GM12892 (cell line): ENCODE data around the gene DDX24.

Experiments
- DNase-seq: peaks from one replicate; pipeline ENCODE4 v3.0.0; 2011; ENCODE audit not compliant: insufficient read length
- FAIRE-seq: peaks from 2 replicates; lab custom pipeline; 2011; peaks lifted over from hg19 to GRCh38; lab: Jason Lieb, UNC
- POLR2A ChIP-seq: IDR thresholded peaks from 2 replicates; pipeline ENCODE4 v1.6.1; 2011; ENCODE audit warnings: low read depth, low read length, control low read depth
- POLR2AphosphoS5 ChIP-seq: IDR thresholded peaks from 2 replicates; pipeline ENCODE4 v1.6.1; 2011; ENCODE audit warnings: low read depth, low read length, control low read depth
- TAF1 ChIP-seq: IDR thresholded peaks from 2 replicates; pipeline ENCODE4 v1.6.1; 2011; ENCODE audit warnings: low read depth, mild to moderate bottlenecking, control low read depth, low read length, borderline replicate concordance

Gene DDX24

GRCh38 chr14:94042433-94043091 lies 38.4 kb downstream of the DDX24 start:
- no peak for FAIRE-seq
- no peak for DNase-seq
- TF ChIP-seq POLR2AphosphoS5 (no peak), POLR2A (no peak; the same call in 1 of the 2 replicates)

DNA sequence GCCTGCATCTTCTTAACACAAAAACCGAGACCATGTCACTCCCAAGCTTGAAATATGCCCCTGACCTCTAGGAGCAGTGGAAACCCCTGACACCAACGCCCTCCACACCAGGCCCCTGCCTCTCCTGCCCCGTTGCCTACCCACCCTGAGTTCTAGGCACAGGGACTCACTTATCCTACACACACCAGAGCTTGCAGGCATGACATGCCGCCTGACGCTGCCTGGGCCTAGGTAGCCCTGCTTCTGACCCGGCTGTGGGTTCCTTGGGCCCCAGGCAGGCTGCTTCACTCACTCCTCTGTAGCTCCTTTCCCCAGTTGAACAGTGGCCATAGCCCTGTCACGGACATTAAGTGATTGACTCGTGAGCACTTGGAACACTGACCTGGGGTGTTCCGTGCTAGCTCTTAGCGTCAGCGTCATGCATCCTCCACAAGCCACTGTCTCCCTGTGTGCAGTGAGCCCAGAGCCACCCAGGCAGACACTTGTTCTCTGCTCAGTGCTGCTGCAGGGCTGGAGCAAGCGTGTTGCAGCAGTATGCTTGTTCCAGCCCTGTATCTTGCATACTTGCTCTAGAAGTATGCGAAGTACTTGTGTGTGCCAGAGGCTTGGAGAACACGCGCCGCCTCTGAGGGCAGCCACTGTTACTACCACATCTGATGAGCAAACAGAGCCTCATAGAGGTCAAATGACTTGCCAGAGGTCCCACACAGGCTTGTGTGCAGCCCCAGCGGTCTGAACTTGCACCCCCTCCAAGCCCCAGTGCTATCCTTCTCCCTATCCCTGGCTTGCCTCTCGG lies 39.3 kb downstream of the DDX24 start:
- FAIRE-seq (no peak), DNase-seq (no peak)

DNA sequence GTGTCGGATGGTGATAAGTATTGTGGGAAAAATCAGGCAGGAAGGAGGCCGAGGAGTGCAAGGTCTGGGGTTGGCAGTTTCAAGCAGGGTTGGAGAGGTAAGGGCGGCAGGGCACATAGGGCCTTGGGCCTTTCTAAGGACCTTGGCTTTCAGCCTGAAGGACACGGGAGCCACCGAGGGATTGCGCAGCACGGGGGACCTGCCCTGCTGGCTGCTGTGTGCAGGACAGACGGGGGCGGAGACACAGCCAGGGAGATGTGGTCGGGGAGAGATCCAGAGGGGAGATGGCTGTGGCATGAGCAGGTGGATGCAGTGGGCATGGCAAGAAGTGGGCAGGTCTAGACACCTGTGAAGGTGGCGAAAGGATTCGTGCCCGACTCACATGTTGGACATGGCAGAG lies 40.2 kb downstream of the DDX24 start:
- FAIRE-seq (no peak), DNase-seq (no peak)
- TF ChIP-seq POLR2A = no peak
- TF ChIP-seq POLR2AphosphoS5 = no peak
- no peak for TF ChIP-seq TAF1

More for the DNA sequence above, 39.3 kb downstream of the DDX24 start:
- TF ChIP-seq TAF1 = no peak
- no peak for TF ChIP-seq POLR2AphosphoS5
- TF ChIP-seq POLR2A = no peak

- TF ChIP-seq POLR2A (no peak), POLR2AphosphoS5 (no peak), TAF1 (no peak)
- DNase-seq (no peak), FAIRE-seq (no peak)
Observed at GRCh38 chr14:94040247-94040646, 40.8 kb downstream of the DDX24 start.

GRCh38 chr14:94038921-94039629 lies 41.9 kb downstream of the DDX24 start:
- no peak for FAIRE-seq
- TF ChIP-seq POLR2A = no peak
- no peak for TF ChIP-seq POLR2AphosphoS5
- no peak for TF ChIP-seq TAF1
- no peak for DNase-seq

DNA sequence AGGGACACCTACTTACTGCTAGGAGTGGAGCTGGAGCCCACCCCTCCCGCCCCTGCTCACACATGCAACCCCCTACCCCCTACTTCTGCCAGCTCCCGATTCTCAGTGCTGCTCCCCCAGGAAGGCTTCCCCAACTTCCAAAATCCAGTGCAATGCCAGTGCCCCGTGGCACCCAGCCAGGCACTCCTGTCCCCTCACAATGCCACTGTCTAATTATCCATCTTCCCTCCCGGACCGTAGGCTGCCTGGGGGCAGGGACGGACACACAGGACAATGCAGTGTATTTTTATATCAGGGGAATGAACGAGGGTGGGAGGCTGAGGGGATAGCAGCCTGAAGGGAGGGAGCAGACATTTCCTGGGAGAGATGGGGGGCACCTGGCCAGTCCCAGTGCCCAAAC lies 42.5 kb downstream of the DDX24 start:
- TF ChIP-seq POLR2A = no peak
- no peak for FAIRE-seq
- DNase-seq = no peak

GRCh38 chr14:94037954-94038353 lies 43.0 kb downstream of the DDX24 start:
- DNase-seq (no peak), FAIRE-seq (no peak)
- TF ChIP-seq POLR2AphosphoS5 (no peak), TAF1 (no peak), POLR2A (no peak)

DNA sequence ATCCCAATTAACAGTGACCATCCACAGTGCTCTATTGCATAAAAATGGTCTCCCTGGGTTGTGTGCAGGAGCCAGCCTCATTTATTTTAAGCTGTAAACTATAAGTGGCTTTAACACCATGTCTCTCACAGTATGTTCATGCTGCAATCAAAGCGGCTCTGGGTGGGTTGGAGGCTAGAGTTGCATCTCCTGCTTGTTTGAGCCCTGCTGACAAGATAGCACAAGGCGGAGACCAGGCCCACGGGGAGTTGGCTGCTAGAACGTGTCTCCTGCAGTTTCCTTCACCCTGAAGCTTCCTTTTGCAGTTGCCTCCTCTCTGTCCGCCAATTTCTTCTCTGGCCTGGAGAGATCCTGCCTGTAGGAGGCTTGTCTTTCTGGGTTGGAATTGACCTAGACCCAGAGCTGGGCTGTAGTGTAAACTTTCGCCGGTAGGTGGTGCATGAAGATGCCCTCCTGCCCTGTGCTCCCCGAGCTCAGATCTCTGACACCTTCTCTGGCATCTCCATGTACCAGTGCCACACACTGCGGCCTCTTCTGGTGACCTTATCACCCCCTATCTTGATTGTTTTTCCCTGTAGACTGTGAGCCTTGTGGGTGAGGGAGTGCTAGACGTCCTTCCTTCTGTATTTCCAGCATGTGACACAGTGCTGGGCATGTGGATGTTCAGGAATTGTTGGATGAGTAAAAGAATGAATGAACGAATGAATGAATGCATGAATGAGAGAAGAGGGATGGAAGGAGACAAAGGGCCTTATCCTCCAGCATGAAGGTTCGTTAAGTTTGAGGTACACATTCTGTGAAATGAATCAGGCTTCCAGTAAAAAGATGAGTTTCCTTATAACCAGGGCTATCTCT lies 44.5 kb downstream of the DDX24 start:
- DNase-seq (peak; percentile 72), FAIRE-seq (peak; percentile 93)
- TF ChIP-seq POLR2AphosphoS5 (no peak), TAF1 (no peak), POLR2A (no peak)

DNA sequence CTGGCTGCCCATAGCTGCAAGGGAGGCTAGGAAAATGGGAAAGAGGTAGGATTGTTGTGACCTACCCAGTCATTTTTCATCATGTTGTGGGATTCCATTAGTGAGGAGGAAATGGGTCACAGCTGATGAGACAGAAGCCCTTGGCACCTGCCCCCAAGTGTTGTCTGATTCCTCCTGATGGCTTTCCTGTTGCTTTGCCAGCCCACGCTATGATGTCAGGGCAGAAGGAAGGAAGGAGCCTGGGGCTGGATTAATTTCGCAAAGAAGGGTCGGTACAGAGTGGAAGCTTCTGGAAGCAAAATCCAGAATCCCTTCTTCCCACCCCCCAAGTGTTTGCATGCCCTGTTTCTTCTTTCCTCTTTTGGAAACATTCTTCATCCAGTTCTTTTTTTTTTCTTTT lies 46.1 kb downstream of the DDX24 start:
- DNase-seq (no peak), FAIRE-seq (no peak)
- TF ChIP-seq POLR2AphosphoS5 (no peak), POLR2A (no peak), TAF1 (no peak)

- FAIRE-seq (peak; percentile 5), DNase-seq (no peak)
- TF ChIP-seq POLR2A (no peak), TAF1 (no peak), POLR2AphosphoS5 (no peak)
Observed at GRCh38 chr14:94031883-94032279, 49.1 kb downstream of the DDX24 start.
